Measurements from ENCODE around the gene MYO18B. TPM values are rescaled to one million over a fixed set of nuclear protein-coding genes. Genes with fewer than 3 reads are reported as not detected.

Gene MYO18B
- total RNA-seq, 2 experiments from 2014 or later = 1.6 to 1.8 TPM

GRCh38 chr22:25938151-25938550 lies 196.2 kb downstream of the MYO18B start:
- ChIA-PET CTCF (no interaction called here), POLR2A (no interaction called here)
- Mint-ChIP-seq H3K27me3 (peaks cover 10% of the 10 kb centered on the region), H3K4me3 (no peak overlapping the region), H3K9me3 (peaks cover 1% of the 10 kb centered on the region), H3K36me3 (ENCODE audit: low read depth) (no peaks in the 10 kb centered on the region), H3K27ac (no peak overlapping the region), H3K4me1 (ENCODE audit: low read depth) (no peaks in the 10 kb centered on the region)
- no peak for TF ChIP-seq CTCF (IDR thresholded peaks at IDR 0.05)
- no peak for ATAC-seq
- no peak for DNase-seq
- intact Hi-C loops (cut with micrococcal nuclease) = no loop called here

- peaks cover 1% of the 10 kb centered on the region for H3K9me3 Mint-ChIP-seq
- ChIA-PET POLR2A (no interaction called here), CTCF (no interaction called here)
- H3K27ac Mint-ChIP-seq = no peak overlapping the region
- intact Hi-C loops (cut with micrococcal nuclease) = no loop called here
- TF ChIP-seq CTCF (IDR thresholded peaks at IDR 0.05) = no peak
- H3K4me1 Mint-ChIP-seq (ENCODE audit: low read depth) = no peaks in the 10 kb centered on the region
- ATAC-seq (no peak), DNase-seq (no peak)
- H3K4me3 Mint-ChIP-seq = no peak overlapping the region
- peaks cover 8% of the 10 kb centered on the region for H3K27me3 Mint-ChIP-seq
- no peaks in the 10 kb centered on the region for H3K36me3 Mint-ChIP-seq (ENCODE audit: low read depth)
These were observed 197.4 kb downstream of the MYO18B start for GRCh38 chr22:25939384-25939783.

GRCh38 chr22:25940479-25940878 lies 198.5 kb downstream of the MYO18B start:
- intact Hi-C loops (cut with micrococcal nuclease) = no loop called here
- Mint-ChIP-seq H3K27ac (no peak overlapping the region), H3K9me3 (peaks cover 1% of the 10 kb centered on the region), H3K36me3 (ENCODE audit: low read depth) (no peaks in the 10 kb centered on the region), H3K4me1 (ENCODE audit: low read depth) (no peaks in the 10 kb centered on the region), H3K4me3 (no peak overlapping the region), H3K27me3 (peaks cover 6% of the 10 kb centered on the region)
- ChIA-PET CTCF (no interaction called here), POLR2A (no interaction called here)
- DNase-seq = no peak
- TF ChIP-seq CTCF (IDR thresholded peaks at IDR 0.05) = no peak
- ATAC-seq = no peak

DNA sequence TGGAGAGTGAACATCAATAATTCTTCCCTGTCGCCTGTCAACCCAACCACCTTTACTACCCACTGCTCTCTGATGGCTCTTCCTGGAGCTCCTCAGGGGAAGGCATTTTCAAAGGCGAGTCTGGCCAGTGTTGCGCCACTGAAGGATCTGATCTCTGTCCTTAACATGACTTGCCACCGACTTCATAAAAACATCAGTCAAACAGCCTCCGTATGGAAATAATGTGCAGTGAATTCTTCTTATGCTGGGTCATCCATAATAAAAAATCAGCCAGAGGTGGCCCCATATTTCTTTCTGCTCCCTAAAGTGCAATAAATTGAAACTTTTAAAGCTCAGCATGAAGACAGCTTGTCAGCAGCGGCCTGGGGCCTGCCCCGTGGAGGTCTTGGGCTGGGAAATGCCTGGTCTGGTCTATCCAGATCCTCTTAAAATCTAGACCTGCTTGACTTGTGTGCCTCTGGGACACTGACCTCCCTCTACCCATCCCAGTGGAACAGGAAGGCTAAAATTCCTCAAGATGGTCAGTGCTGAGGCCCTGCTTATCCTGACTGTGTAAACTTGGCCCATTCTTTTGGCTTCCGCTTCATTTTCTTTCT lies 199.5 kb downstream of the MYO18B start:
- no peak for TF ChIP-seq CTCF (IDR thresholded peaks at IDR 0.05)
- no peak for ATAC-seq
- POLR2A ChIA-PET = no interaction called here
- CTCF ChIA-PET = no interaction called here
- Mint-ChIP-seq H3K4me1 (ENCODE audit: low read depth) (no peaks in the 10 kb centered on the region), H3K27ac (no peak overlapping the region), H3K36me3 (ENCODE audit: low read depth) (no peaks in the 10 kb centered on the region), H3K9me3 (peaks cover 1% of the 10 kb centered on the region), H3K27me3 (peaks cover 2% of the 10 kb centered on the region), H3K4me3 (no peak overlapping the region)
- intact Hi-C loops (cut with micrococcal nuclease) = no loop called here
- DNase-seq = no peak

DNA sequence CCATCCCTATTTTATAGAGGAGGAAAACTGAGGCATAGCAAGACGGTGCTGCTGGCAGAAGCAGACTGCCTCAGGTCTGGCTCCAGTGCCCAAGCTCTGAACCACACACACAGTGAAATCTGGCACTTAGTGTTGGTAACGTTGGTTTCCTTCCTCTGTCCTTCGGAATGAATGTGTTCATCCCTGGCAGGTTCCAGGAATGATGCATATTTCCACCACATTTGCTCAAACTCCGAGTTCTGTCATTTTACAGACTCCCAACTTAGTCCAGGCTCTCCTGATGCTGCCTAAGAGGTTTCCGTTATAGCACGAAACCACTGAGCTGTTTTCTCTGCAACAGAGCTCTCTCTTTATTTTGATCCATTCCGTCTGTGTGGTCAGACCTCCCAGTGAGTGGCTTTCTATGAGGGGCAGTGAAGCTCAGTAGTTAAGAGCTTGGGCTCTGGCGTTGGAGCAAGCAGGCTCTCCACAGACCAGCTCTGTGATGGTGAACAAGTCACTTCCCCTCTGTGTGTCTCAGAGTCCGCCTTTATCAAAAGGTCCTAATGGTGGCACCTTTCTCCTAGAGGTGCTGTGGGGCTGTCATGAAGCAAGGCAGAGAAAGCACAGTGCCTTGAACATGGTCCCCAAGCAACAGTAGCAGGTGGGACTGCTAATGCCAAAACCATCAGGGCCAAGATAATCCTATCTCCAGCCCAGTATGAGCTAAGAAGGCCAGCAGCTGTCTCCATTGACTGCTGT lies 200.3 kb downstream of the MYO18B start:
- intact Hi-C loops (cut with micrococcal nuclease) = no loop called here
- DNase-seq = no peak
- H3K4me3 Mint-ChIP-seq = no peak overlapping the region

More for the DNA sequence above, 200.3 kb downstream of the MYO18B start:
- no peaks in the 10 kb centered on the region for H3K36me3 Mint-ChIP-seq (ENCODE audit: low read depth)
- H3K27ac Mint-ChIP-seq = no peak overlapping the region
- ChIA-PET CTCF (no interaction called here), POLR2A (no interaction called here)
- peaks cover 2% of the 10 kb centered on the region for H3K27me3 Mint-ChIP-seq
- no peak for TF ChIP-seq CTCF (IDR thresholded peaks at IDR 0.05)
- no peaks in the 10 kb centered on the region for H3K4me1 Mint-ChIP-seq (ENCODE audit: low read depth)
- no peak for ATAC-seq
- peaks cover 1% of the 10 kb centered on the region for H3K9me3 Mint-ChIP-seq
